Skeletal muscle tissue (tissue), 4 donors: ENCODE results near the gene FAM174C. TPM values are rescaled to one million over a fixed set of nuclear protein-coding genes. Genes with fewer than 3 reads are reported as not detected.
A peak's percentile ranks its signal among the peaks of the same experiment; 100 is the strongest.

Experiments
- H3K27ac ChIP-seq: one replicate; pipeline ENCODE4 v1.7.0; 2013; ENCODE audit warnings: mild to moderate bottlenecking, low read depth, low read length, inconsistent platforms
- H3K27me3 ChIP-seq, 3 donors: one replicate each; pipeline ENCODE4 v1.7.0; 2013; ENCODE audit warnings: low read length in 3 of 3; ENCODE audit not compliant: control insufficient read depth in 3 of 3, insufficient read depth in 3 of 3
- H3K36me3 ChIP-seq, 3 donors: one replicate each; pipeline ENCODE4 v1.7.0; 2013; ENCODE audit warnings: low read length in 3 of 3; ENCODE audit not compliant: control insufficient read depth in 3 of 3, insufficient read depth in 3 of 3
- H3K4me1 ChIP-seq, 3 donors: one replicate each; pipeline ENCODE4 v1.7.0; 2013; ENCODE audit warnings: low read length in 3 of 3, mild to moderate bottlenecking in 3 of 3; ENCODE audit not compliant: control insufficient read depth in 3 of 3, insufficient read depth in 3 of 3
- H3K4me3 ChIP-seq, 3 donors: one replicate each; pipeline ENCODE4 v1.7.0; 2013; ENCODE audit warnings: low read length in 3 of 3
- H3K9ac ChIP-seq, 3 donors: one replicate each; pipeline ENCODE4 v1.7.0; 2013; ENCODE audit warnings: low read length in 3 of 3, mild to moderate bottlenecking in 3 of 3, moderate library complexity in 2 of 3, low read depth in 1 of 3
- H3K9me3 ChIP-seq, 3 donors: one replicate each; pipeline ENCODE4 v1.7.0; 2013; ENCODE audit warnings: low read length in 3 of 3; ENCODE audit not compliant: control insufficient read depth in 3 of 3
- total RNA-seq: library from RNA; depleted of rRNA; stranded (reverse); fragments of >200 nt; gene quantifications from one replicate; pipeline ENCODE4 v1.2.3, GENCODE V29; 2014
- donor health status: Osteomylitis.

Gene FAM174C
- total RNA-seq, 1 donor from 2014 or later, result 9.4 TPM

DNA sequence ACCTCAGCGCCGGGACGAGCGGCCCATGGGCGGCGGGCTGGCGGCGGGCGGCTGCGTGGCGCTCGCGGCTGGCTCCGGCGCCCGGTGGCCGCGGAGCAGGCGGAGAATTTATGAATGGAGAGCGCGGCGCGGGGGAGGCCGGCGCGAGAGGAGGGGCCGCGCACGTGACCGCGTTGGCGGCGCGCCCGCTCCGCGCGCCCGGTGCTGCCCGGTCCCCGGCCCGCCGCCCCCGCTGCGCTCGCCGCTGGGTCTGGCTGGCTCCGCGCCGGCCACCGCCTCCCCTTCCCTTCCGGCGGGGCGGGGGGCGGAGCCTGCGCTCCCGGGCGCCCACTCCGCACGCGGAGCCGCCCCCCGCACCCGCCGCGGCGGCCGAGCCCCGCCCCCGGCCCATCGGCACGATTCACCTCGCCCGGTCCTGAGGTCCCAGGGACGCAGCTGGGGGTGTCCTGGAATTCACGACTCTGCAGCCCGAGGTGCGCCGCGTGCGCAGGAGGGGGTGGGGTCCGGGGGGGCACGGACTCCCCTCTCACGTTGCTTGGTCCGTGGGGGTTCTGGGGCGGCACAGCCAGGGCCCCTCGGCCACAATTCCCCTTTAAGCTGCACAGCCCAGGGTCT is 37.5 kb upstream of the FAM174C start, which contains the start of gene CBARP:
Gene CBARP (minus strand): TSS at position 252 of the 615 bp plus-strand sequence. CDS start 1,905 bp downstream, outside the sequence.
- peaks cover 0 to 8% (median 7%) of the 10 kb centered on the region in 3 donors for H3K27me3 ChIP-seq
- peak within 1 kb of the TSS in 2 of 3 donors; percentile 56 to 57 for H3K9ac ChIP-seq
- H3K27ac ChIP-seq, result no peak within 1 kb of the TSS
- H3K4me3 ChIP-seq, result peak within 1 kb of the TSS; percentile 14 to 51 (median 49)
- H3K36me3 ChIP-seq, result no peaks in the 10 kb centered on the region
- no peaks in the 10 kb centered on the region for H3K9me3 ChIP-seq
- H3K4me1 ChIP-seq, result peaks cover 20 to 38% (median 32%) of the 10 kb centered on the region in 3 donors

- peak overlapping the region in 1 of 3 donors; percentile 8 for H3K9ac ChIP-seq
Observed at GRCh38 chr19:1238369-1239303, 36.7 kb upstream of the FAM174C start.

DNA sequence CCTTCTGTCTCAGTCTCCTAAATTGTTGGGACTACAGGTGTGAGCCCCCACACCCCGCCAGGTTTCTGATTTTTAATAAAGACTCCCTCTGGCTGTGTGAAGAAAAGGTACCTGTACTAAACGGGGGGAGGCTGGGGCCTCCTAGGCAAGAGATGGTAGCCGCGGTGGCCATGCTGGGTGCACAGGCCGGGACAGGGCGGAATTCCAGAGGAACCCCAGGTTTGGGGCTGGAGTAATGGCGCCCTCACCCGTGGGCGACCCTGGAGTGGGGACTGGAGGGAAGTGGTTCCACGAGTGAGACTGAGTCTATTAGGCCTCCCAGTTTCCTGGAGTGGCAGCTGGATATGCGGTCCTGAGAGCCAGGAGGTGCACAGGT is 35.9 kb upstream of the FAM174C start:
- Histone ChIP-seq H3K27ac (peak overlapping the region; percentile 88), H3K36me3 (no peaks in the 10 kb centered on the region), H3K4me3 (no peak overlapping the region)

More at GRCh38 chr19:1238369-1239303, 36.7 kb upstream of the FAM174C start:
- Histone ChIP-seq H3K9me3 (no peaks in the 10 kb centered on the region), H3K36me3 (no peaks in the 10 kb centered on the region), H3K27ac (no peak overlapping the region), H3K4me1 (peaks cover 26 to 42% (median 37%) of the 10 kb centered on the region in 3 donors), H3K27me3 (peaks cover 0 to 8% (median 7%) of the 10 kb centered on the region in 3 donors), H3K4me3 (peak overlapping the region; percentile 14 to 49 (median 36))

GRCh38 chr19:1239796-1240737 is 35.3 kb upstream of the FAM174C start:
- Histone ChIP-seq H3K27me3 (peaks cover 0 to 8% (median 7%) of the 10 kb centered on the region in 3 donors), H3K4me3 (peak overlapping the region; percentile 59 to 85 (median 60)), H3K36me3 (no peaks in the 10 kb centered on the region), H3K9ac (peak overlapping the region; percentile 67 to 84 (median 83)), H3K9me3 (no peaks in the 10 kb centered on the region), H3K27ac (peak overlapping the region; percentile 88), H3K4me1 (peaks cover 40 to 56% (median 51%) of the 10 kb centered on the region in 3 donors)

More for the DNA sequence above, 35.9 kb upstream of the FAM174C start:
- Histone ChIP-seq H3K9ac (peak overlapping the region in 1 of 3 donors; percentile 84), H3K4me1 (peaks cover 33 to 50% (median 44%) of the 10 kb centered on the region in 3 donors), H3K9me3 (no peaks in the 10 kb centered on the region), H3K27me3 (peaks cover 0 to 8% (median 7%) of the 10 kb centered on the region in 3 donors)

DNA sequence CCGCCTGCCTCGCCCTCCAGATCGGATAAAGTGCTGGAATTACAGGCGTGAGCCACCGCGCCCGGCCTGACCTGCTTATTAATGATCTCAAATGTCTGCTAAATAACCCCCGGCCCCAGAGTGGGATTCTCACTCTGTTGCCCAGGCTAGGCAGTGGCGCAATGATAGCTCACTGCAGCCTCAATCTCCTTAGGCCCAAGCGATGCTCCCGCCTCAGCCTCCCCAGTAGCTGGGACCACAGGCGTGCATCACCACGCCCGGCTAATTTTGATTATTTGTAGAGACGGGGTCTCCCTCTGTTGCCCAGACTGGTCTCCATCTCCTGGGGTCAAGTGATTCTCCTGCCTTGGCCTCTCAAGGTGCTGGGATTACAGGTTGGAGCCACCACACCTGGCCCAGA is 34.4 kb upstream of the FAM174C start:
- Histone ChIP-seq H3K4me1 (peaks cover 44 to 63% (median 58%) of the 10 kb centered on the region in 3 donors), H3K27me3 (peaks cover 0 to 5% (median 4%) of the 10 kb centered on the region in 3 donors), H3K9me3 (no peaks in the 10 kb centered on the region), H3K9ac (peak overlapping the region; percentile 67 to 94 (median 86)), H3K4me3 (peak overlapping the region; percentile 63 to 90 (median 85)), H3K36me3 (no peaks in the 10 kb centered on the region), H3K27ac (peak overlapping the region; percentile 100)

DNA sequence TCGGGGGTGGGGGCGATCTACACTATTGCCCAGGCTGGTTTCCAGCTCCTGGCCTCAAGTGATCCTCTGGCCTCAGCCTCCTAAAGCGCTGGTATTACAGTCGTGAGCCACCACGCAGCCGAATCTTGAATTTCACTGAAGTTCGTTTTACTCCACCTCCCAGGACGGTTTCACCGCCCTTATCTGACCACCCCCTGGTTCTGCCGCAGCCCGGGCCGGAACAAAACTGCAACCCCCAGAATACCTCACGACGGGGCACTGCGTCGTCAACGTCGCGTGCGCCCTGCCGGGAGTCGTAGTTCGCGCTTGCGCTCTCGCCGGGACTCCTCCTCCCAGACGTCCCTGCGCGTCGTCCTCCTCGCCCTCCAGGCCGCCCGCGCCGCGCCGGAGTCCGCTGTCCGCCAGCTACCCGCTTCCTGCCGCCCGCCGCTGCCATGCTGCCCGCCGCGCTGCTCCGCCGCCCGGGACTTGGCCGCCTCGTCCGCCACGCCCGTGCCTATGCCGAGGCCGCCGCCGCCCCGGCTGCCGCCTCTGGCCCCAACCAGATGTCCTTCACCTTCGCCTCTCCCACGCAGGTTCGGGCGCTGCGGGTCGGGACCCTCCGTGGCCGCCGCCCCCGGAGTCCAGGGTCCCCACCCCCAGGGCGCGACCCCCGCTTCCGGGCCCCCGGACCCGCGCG is 33.8 kb upstream of the FAM174C start, which contains the start of gene ATP5F1D:
Gene ATP5F1D (plus strand): TSS at position 335 of the 679 bp plus-strand sequence. CDS start 100 bp downstream, at position 435.
- peak within 1 kb of the TSS; percentile 81 to 94 (median 86) for H3K9ac ChIP-seq
- peak within 1 kb of the TSS; percentile 100 for H3K27ac ChIP-seq

DNA sequence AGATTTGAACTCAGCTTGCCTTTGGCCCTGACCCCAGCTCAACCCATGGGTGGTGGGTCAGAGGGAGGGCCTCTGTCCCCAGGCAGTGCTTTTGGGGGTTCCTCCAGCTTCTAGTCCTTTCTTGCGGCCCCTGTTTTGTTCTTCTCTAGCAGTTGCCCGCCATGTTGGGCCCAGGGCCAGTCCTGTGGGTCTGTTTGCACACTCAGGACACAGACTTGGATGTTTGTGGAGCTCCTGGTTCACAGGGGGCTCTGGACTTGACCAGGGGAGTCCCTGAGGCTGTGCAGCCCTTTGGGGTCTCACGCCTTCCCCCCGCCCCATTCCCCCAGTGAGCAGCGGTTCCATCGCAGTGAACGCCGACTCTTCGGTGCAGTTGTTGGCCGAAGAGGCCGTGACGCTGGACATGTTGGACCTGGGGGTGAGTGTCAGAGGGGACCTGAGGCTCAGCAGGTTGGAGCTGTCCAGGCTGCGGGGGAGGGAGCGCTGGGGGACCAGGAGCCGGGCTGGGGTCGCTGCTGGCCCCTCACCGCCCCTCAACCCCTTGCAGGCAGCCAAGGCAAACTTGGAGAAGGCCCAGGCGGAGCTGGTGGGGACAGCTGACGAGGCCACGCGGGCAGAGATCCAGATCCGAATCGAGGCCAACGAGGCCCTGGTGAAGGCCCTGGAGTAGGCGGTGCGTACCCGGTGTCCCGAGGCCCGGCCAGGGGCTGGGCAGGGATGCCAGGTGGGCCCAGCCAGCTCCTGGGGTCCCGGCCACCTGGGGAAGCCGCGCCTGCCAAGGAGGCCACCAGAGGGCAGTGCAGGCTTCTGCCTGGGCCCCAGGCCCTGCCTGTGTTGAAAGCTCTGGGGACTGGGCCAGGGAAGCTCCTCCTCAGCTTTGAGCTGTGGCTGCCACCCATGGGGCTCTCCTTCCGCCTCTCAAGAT is 31.3 kb upstream of the FAM174C start:
- H3K27me3 ChIP-seq, result no peaks in the 10 kb centered on the region
- H3K9me3 ChIP-seq, result no peaks in the 10 kb centered on the region
- no peaks in the 10 kb centered on the region for H3K36me3 ChIP-seq
- peak overlapping the region; percentile 45 to 85 (median 61) for H3K4me3 ChIP-seq
- peak overlapping the region; percentile 100 for H3K27ac ChIP-seq
- peak overlapping the region; percentile 77 to 94 (median 81) for H3K9ac ChIP-seq
- H3K4me1 ChIP-seq, result peaks cover 57 to 71% (median 66%) of the 10 kb centered on the region in 3 donors

More for the DNA sequence above, 33.8 kb upstream of the FAM174C start, which contains the start of gene ATP5F1D:
- Histone ChIP-seq H3K4me3 (peak within 1 kb of the TSS; percentile 85 to 90 (median 88)), H3K9me3 (no peaks in the 10 kb centered on the region), H3K27me3 (no peaks in the 10 kb centered on the region), H3K4me1 (peaks cover 48 to 64% (median 64%) of the 10 kb centered on the region in 3 donors), H3K36me3 (no peaks in the 10 kb centered on the region)
